Activated CD8-positive, alpha-beta memory T cell treated with anti-CD3 and anti-CD28 coated beads, Interleukin-2, amount 10 ng/mL, durations not matched to agents 7 days and 5 days (primary cell): Measurements from ENCODE around the gene C8A. TPM values are rescaled to one million over a fixed set of nuclear protein-coding genes. Genes with fewer than 3 reads are reported as not detected.

Source experiments
- ATAC-seq: fragments of 150-1000 bp; cut with Tn5 transposase; one replicate; pipeline ENCODE4 v1.10.0; 2021; ENCODE audit warnings: moderate library complexity
- CTCF ChIA-PET: fragments of 350-600 bp; sonication (Branson Sonifier 250); formaldehyde crosslinking; loops from one replicate; lab custom pipeline; 2021; ENCODE audit warnings: antibody characterized with exemption; lab: Charles Lee
- DNase-seq: peaks from one replicate; pipeline ENCODE4 v3.0.0-alpha.2; 2020
- H3K27ac Mint-ChIP-seq: one replicate; pipeline ENCODE4 v1.8.0; 2021; ENCODE audit warnings: mild to moderate bottlenecking, mixed read lengths
- H3K27me3 Mint-ChIP-seq: one replicate; pipeline ENCODE4 v1.8.0; 2021; ENCODE audit warnings: mixed read lengths
- H3K36me3 Mint-ChIP-seq: one replicate; pipeline ENCODE4 v1.8.0; 2021; ENCODE audit warnings: mild to moderate bottlenecking, mixed read lengths
- H3K4me1 Mint-ChIP-seq: one replicate; pipeline ENCODE4 v1.8.0; 2021; ENCODE audit warnings: mixed read lengths
- H3K4me3 Mint-ChIP-seq: one replicate; pipeline ENCODE4 v1.8.0; 2021; ENCODE audit warnings: mild to moderate bottlenecking, moderate library complexity, mixed read lengths
- H3K9me3 Mint-ChIP-seq: one replicate; pipeline ENCODE4 v1.8.0; 2022; ENCODE audit warnings: low read depth, mixed read lengths
- total RNA-seq, 2 experiments: library from RNA; stranded (reverse); gene quantifications; one replicate each; pipeline ENCODE4 v1.2.3, GENCODE V29; 2021

The C8A gene
- total RNA-seq, 2 experiments from 2014 or later: not detected

GRCh38 chr1:56825436-56825835 is 29.2 kb upstream of the C8A start:
- Mint-ChIP-seq H3K36me3 (no peaks in the 10 kb centered on the region), H3K9me3 (no peaks in the 10 kb centered on the region), H3K4me1 (no peaks in the 10 kb centered on the region), H3K4me3 (no peak overlapping the region), H3K27ac (no peak overlapping the region), H3K27me3 (peaks cover 2% of the 10 kb centered on the region)
- ATAC-seq: no peak
- DNase-seq: no peak
- CTCF ChIA-PET: no interaction called here

GRCh38 chr1:56827711-56828110 is 26.9 kb upstream of the C8A start:
- H3K27ac Mint-ChIP-seq: no peak overlapping the region
- CTCF ChIA-PET: no interaction called here
- H3K36me3 Mint-ChIP-seq: no peaks in the 10 kb centered on the region
- ATAC-seq (no peak), DNase-seq (no peak)
- H3K27me3 Mint-ChIP-seq: peaks cover 2% of the 10 kb centered on the region
- no peak overlapping the region for H3K4me3 Mint-ChIP-seq
- H3K9me3 Mint-ChIP-seq: no peaks in the 10 kb centered on the region
- H3K4me1 Mint-ChIP-seq: peaks cover 2% of the 10 kb centered on the region

GRCh38 chr1:56830052-56830451 is 24.5 kb upstream of the C8A start:
- no peak for DNase-seq
- Mint-ChIP-seq H3K4me3 (no peak overlapping the region), H3K27me3 (peaks cover 2% of the 10 kb centered on the region), H3K27ac (no peak overlapping the region), H3K36me3 (no peaks in the 10 kb centered on the region), H3K9me3 (no peaks in the 10 kb centered on the region), H3K4me1 (peaks cover 2% of the 10 kb centered on the region)
- ATAC-seq: no peak
- CTCF ChIA-PET: no interaction called here

- ATAC-seq (peak; percentile 60), DNase-seq (peak; percentile 73)
- Mint-ChIP-seq H3K9me3 (no peaks in the 10 kb centered on the region), H3K27ac (no peak overlapping the region), H3K27me3 (peaks cover 2% of the 10 kb centered on the region), H3K4me3 (no peak overlapping the region), H3K36me3 (no peaks in the 10 kb centered on the region), H3K4me1 (peaks cover 2% of the 10 kb centered on the region)
- CTCF ChIA-PET: interaction anchor here (0.7 to 1.8 kb wide), 8 partner anchors 9 to 1715 kb away, joined by 3 to 7 read pairs (median 5); partner anchors contain the start of gene OMA1
Observed at GRCh38 chr1:56831871-56832693, 22.5 kb upstream of the C8A start.

- Mint-ChIP-seq H3K36me3 (no peaks in the 10 kb centered on the region), H3K4me3 (no peak overlapping the region), H3K27ac (no peak overlapping the region), H3K27me3 (peaks cover under 1% of the 10 kb centered on the region), H3K4me1 (peaks cover 2% of the 10 kb centered on the region), H3K9me3 (no peaks in the 10 kb centered on the region)
- CTCF ChIA-PET: interaction anchor here (1.1 to 1.8 kb wide), 2 partner anchors 976 to 1714 kb away, joined by 4 to 7 read pairs; partner anchors contain the start of gene OMA1
- no peak for DNase-seq
- no peak for ATAC-seq
Observed at GRCh38 chr1:56833088-56833487, 21.5 kb upstream of the C8A start.

GRCh38 chr1:56834137-56834900 is 20.3 kb upstream of the C8A start:
- DNase-seq (no peak), ATAC-seq (no peak)

GRCh38 chr1:56835657-56836056 is 18.9 kb upstream of the C8A start:
- no peak overlapping the region for H3K4me3 Mint-ChIP-seq
- peaks cover 2% of the 10 kb centered on the region for H3K4me1 Mint-ChIP-seq
- CTCF ChIA-PET: no interaction called here
- H3K27me3 Mint-ChIP-seq: no peaks in the 10 kb centered on the region
- ATAC-seq (no peak), DNase-seq (no peak)
- H3K36me3 Mint-ChIP-seq: no peaks in the 10 kb centered on the region
- no peaks in the 10 kb centered on the region for H3K9me3 Mint-ChIP-seq
- no peak overlapping the region for H3K27ac Mint-ChIP-seq

More at GRCh38 chr1:56834137-56834900, 20.3 kb upstream of the C8A start:
- Mint-ChIP-seq H3K4me3 (no peak overlapping the region), H3K9me3 (no peaks in the 10 kb centered on the region), H3K27ac (no peak overlapping the region), H3K27me3 (no peaks in the 10 kb centered on the region), H3K4me1 (peaks cover 2% of the 10 kb centered on the region), H3K36me3 (no peaks in the 10 kb centered on the region)
- CTCF ChIA-PET: no interaction called here

GRCh38 chr1:56836359-56836758 is 18.2 kb upstream of the C8A start:
- CTCF ChIA-PET: no interaction called here
- H3K27me3 Mint-ChIP-seq: no peaks in the 10 kb centered on the region
- no peaks in the 10 kb centered on the region for H3K9me3 Mint-ChIP-seq
- no peak overlapping the region for H3K4me3 Mint-ChIP-seq
- peaks cover 2% of the 10 kb centered on the region for H3K4me1 Mint-ChIP-seq
- ATAC-seq: no peak
- no peak for DNase-seq
- H3K27ac Mint-ChIP-seq: no peak overlapping the region
- no peaks in the 10 kb centered on the region for H3K36me3 Mint-ChIP-seq

GRCh38 chr1:56837244-56837939 is 17.2 kb upstream of the C8A start:
- Mint-ChIP-seq H3K27ac (no peak overlapping the region), H3K4me1 (no peaks in the 10 kb centered on the region), H3K4me3 (no peak overlapping the region), H3K36me3 (no peaks in the 10 kb centered on the region), H3K9me3 (no peaks in the 10 kb centered on the region), H3K27me3 (no peaks in the 10 kb centered on the region)
- DNase-seq (no peak), ATAC-seq (no peak)
- CTCF ChIA-PET: no interaction called here

- ATAC-seq (no peak), DNase-seq (no peak)
- H3K27me3 Mint-ChIP-seq: no peaks in the 10 kb centered on the region
- H3K4me1 Mint-ChIP-seq: no peaks in the 10 kb centered on the region
- H3K36me3 Mint-ChIP-seq: no peaks in the 10 kb centered on the region
- H3K9me3 Mint-ChIP-seq: no peaks in the 10 kb centered on the region
- CTCF ChIA-PET: interaction anchor here (1.3 kb wide), 1 partner anchor 18 kb away, joined by 3 read pairs; no protein-coding TSS in a partner anchor
- no peak overlapping the region for H3K27ac Mint-ChIP-seq
- no peak overlapping the region for H3K4me3 Mint-ChIP-seq
Observed at GRCh38 chr1:56838759-56839158, 15.8 kb upstream of the C8A start.

- Mint-ChIP-seq H3K4me3 (no peak overlapping the region), H3K9me3 (no peaks in the 10 kb centered on the region), H3K36me3 (no peaks in the 10 kb centered on the region), H3K4me1 (no peaks in the 10 kb centered on the region), H3K27me3 (no peaks in the 10 kb centered on the region), H3K27ac (no peak overlapping the region)
- CTCF ChIA-PET: no interaction called here
- no peak for ATAC-seq
- DNase-seq: no peak
Observed at GRCh38 chr1:56843544-56843943, 11.1 kb upstream of the C8A start.

- Mint-ChIP-seq H3K27ac (no peak overlapping the region), H3K4me3 (no peak overlapping the region)
- CTCF ChIA-PET: no interaction called here
Observed at GRCh38 chr1:56844545-56845136, 10.0 kb upstream of the C8A start.

GRCh38 chr1:56845343-56845742 is 9.3 kb upstream of the C8A start:
- H3K4me1 Mint-ChIP-seq: no peaks in the 10 kb centered on the region
- H3K27me3 Mint-ChIP-seq: no peaks in the 10 kb centered on the region
- H3K36me3 Mint-ChIP-seq: no peaks in the 10 kb centered on the region
- ATAC-seq (no peak), DNase-seq (no peak)
- H3K27ac Mint-ChIP-seq: no peak overlapping the region
- no peaks in the 10 kb centered on the region for H3K9me3 Mint-ChIP-seq
- CTCF ChIA-PET: no interaction called here
- H3K4me3 Mint-ChIP-seq: no peak overlapping the region

More at GRCh38 chr1:56844545-56845136, 10.0 kb upstream of the C8A start:
- DNase-seq (no peak), ATAC-seq (no peak)
- no peaks in the 10 kb centered on the region for H3K4me1 Mint-ChIP-seq
- H3K27me3 Mint-ChIP-seq: no peaks in the 10 kb centered on the region
- H3K9me3 Mint-ChIP-seq: no peaks in the 10 kb centered on the region
- H3K36me3 Mint-ChIP-seq: no peaks in the 10 kb centered on the region
